Fibroblast of gingiva (primary cell): Measurements from ENCODE around the gene GRIN3B.

Source experiments
- DNase-seq: peaks from one replicate; pipeline ENCODE4 v3.0.0-alpha.2; 2011; ENCODE audit warnings: low read depth

The GRIN3B gene

GRCh38 chr19:991932-992669 is 8.1 kb upstream of the GRIN3B start:
- DNase-seq: no peak

- DNase-seq: no peak
Measured at GRCh38 chr19:992670-993055, 7.6 kb upstream of the GRIN3B start.

DNA sequence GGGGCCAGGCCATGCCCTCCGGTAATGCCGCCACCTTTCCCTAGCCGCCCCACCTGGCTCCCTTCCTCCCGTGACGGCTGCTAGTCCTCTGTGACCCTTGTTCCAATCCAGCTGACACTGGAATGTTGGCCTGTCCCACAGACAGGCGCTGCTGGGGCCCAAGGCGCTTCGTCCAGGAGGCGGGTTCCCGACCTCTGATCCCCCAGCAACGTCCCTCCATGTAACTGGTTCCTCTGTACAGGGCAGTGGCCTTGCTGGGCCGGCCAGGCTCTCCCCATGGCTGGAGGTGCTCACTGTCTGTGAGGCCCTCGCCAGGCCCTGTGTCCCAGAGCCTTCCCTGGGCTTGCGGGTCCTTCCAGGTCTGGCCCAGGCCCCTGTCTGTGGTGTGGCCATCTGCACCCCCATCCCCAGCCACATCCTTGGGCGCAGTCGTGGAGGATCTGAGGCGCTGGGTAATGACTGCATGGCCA is 6.8 kb upstream of the GRIN3B start:
- DNase-seq: no peak

GRCh38 chr19:993831-994393 is 6.3 kb upstream of the GRIN3B start:
- no peak for DNase-seq

DNA sequence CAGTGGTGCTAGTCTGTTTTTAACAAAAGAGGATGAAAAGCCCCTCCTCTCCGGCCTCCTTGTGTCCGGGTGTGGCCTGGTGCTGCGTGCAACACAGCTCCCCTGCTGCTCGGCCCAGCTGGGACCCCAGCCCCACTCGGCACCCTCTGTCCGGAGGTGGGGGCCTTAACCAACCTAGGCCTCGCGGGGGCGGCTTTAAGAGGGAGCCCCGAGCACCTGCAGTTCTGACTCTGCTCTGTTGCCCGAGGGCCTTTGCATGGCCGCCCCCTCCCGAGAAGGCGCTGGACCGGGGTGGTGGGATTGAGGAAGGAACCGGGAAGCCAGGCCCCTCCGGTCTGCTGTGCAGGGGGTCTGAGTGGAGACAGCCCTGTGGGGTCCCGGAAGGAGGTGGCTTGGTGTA is 5.7 kb upstream of the GRIN3B start:
- DNase-seq: no peak

DNA sequence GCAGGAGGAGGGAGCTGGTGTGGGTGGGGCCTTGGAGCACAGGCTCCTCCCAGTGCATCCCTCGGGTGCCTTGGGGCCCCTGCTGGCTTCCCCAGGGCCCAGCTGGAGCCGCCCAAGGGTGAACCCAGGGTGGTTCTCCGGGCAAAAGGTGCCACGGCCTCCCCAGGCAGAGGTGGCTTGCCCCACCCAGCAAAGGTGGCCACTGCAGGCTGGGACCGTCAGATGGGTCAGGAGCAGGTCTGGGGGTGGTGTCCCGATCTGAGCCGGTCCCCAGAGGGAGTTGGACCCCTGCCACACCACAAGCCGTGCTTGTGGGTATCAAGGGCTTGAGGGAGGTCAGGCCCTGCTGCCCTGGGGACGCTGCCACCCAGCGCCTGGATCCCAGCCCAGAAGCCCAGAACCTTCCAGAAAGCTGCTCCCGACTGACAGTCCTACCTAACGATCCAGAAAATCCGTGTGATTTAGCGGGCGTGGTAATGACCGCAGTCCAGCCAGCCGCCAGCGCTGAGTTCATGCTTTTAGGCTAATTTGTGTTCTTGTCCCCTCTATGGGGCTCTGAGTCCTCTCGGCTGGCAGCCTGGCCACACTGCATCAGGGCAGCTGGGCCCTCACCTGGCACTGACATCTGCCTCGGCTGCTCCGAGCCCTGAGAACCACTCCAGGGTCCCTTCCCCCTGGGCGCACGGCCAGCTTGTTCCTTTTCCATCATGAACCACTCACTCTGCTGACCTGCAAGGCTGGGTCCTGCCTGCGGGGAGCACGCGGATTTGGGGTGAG is 5.0 kb upstream of the GRIN3B start:
- DNase-seq: no peak

DNA sequence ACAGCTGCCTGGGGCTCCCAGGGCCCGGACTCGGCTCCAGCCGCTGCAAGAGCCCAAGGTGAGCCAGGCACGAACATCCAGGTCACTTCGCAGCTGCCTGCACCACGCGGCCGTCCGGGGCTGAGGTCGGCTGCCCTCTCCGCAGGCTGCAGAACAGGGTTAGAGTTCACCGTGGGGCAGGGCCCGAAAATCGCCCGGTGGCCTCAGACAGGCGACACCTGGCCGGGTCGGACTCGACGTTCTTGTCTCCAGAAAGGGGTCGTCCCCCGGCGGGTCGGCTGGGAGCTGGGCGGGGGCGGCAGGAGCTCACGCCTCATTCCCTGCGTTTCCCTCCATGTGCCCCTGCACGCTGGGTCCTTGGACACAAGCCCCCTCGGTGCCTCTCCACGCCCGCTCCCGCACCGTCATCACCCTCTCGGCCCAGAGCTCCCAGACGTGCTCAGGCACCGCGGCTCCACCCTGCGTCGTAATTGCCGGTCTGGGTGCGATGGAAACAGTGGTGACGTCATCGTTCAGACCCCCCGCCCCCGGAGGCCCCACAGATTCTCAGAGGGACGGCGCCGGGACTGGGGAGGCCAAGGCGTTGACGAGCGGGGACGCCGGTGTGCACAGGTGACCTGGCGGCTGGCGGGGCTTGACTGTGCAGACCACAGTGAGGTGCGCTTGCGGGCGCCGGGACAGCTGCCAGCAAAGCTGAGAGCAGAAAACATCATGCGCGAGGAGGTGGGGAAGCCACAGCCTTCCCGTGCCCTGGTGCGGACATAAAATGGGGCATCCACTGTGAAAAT is 4.0 kb upstream of the GRIN3B start:
- no peak for DNase-seq

GRCh38 chr19:998064-998463 is 2.2 kb upstream of the GRIN3B start:
- DNase-seq: no peak

GRCh38 chr19:999379-999719 is 870 bp upstream of the GRIN3B start:
- no peak for DNase-seq

- DNase-seq: no peak
Measured at GRCh38 chr19:1000591-1001537, 645 bp downstream of the GRIN3B start.

DNA sequence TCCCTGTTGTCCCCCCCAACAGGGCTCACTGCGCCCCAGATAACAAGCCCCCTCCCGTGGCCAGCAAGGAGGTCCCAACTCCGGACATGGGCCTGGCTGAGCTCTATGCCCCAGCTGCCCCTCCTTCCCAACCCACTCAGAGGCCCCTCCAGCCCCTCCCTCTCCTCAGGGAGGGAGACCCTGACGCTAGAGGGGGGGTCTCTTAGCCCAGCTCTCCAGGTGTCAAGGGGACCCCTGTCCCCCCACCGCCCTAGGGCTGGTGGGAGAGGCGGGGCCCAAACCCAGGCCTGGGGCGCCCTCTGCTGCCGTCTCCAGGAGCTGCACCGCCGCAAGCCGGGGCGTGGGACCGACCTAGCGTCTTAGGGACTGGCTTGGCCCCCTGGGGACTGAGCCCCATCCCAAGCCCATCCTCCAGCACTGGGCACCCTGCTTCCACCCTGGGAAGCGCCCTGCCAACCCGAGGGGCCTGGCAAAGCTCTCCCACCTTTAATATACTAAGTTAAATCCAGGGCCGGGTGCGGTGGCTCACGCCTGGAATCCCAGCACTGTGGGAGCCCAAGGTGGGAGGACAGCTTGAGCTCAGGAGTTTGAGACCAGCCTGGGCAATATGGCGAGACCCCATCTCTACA is 1.4 kb downstream of the GRIN3B start:
- no peak for DNase-seq

DNA sequence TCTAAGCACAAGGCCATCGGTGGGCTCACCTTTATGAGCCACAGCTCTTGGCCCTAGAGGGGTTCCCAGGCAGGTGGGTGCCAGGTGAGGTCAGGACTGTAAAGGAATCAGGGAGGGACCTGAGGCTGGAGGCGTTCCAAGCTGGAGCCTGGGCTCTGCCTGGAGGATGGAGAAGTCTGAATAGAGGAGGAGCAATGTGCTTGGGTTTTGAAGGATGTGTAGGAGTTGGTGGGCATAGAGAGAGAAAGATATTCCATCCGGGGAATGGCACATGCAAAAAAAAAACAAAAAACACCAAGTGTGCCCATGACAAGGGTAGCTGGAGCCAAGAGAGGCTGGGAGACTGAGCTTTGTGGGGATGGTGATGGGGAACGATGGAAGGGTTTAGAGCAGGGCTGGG is 2.4 kb downstream of the GRIN3B start:
- no peak for DNase-seq

- DNase-seq: no peak
Measured at GRCh38 chr19:1003283-1003682, 3.1 kb downstream of the GRIN3B start.

GRCh38 chr19:1004204-1004802 is 4.1 kb downstream of the GRIN3B start:
- DNase-seq: no peak

GRCh38 chr19:1004803-1005664 is 4.8 kb downstream of the GRIN3B start:
- no peak for DNase-seq

GRCh38 chr19:1006711-1007398 is 6.6 kb downstream of the GRIN3B start:
- DNase-seq: no peak

DNA sequence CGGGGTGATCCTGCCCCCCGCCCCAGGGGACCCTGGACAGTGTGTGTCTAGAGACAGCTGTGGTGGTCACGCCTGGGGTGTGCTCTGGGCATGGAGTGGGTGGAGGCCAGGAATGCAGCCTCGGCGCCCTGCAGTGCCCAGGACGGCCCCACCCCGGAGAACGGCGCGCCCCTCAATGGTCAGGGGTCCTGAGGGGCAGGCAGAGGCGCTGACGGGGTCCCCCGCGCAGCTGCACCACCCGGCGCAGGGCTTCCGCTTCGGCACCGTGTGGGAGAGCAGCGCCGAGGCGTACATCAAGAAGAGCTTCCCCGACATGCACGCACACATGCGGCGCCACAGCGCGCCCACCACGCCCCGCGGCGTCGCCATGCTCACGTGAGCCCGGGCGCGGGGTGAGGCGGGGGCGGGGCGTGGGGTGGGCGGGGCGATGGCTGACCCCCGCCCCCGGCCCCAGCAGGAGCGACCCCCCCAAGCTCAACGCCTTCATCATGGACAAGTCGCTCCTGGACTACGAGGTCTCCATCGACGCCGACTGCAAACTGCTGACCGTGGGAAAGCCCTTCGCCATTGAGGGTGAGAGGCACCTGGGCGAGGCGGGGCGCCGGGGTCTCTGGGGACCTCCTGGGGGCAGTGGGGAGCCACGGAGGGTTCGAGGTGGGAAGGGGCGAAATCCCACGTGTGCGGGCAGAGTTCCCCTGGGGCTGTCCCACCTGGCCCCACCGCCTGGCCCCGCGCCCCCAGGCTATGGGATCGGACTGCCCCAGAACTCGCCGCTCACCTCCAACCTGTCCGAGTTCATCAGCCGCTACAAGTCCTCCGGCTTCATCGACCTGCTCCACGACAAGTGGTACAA is 7.4 kb downstream of the GRIN3B start:
- no peak for DNase-seq
